ENCODE results near the gene ART1. TPM values are rescaled to one million over a fixed set of nuclear protein-coding genes. Genes with fewer than 3 reads are reported as not detected.

Gene ART1
- total and polyA plus RNA-seq, 2 donors (not counting 1 experiment from before 2014, with no cell fraction given): not detected

GRCh38 chr11:3703383-3703782 lies 58.5 kb downstream of the ART1 start:
- DNase-seq: no peak
- H3K9me3 ChIP-seq (ENCODE audit: control extremely low read depth in 1 of 3, control insufficient read depth in 2 of 3, insufficient read depth in 1 of 3, low read length in 2 of 3): no peaks in the 10 kb centered on the region
- ATAC-seq (ENCODE audit: low read depth): no peak
- intact Hi-C loops (cut with micrococcal nuclease): no loop called here
- no peaks in the 10 kb centered on the region for H3K4me1 ChIP-seq (ENCODE audit: control insufficient read depth in 2 of 2, insufficient read depth in 2 of 2, low read length in 2 of 2)
- no peaks in the 10 kb centered on the region for H3K79me2 ChIP-seq (ENCODE audit: control insufficient read depth, insufficient read depth, low read length)
- POLR2A ChIA-PET: no interaction called here
- Mint-ChIP-seq H3K27ac (no peak overlapping the region), H3K4me3 (no peak overlapping the region), H3K27me3 (no peaks in the 10 kb centered on the region), H3K9me3 (ENCODE audit: insufficient read depth) (no peaks in the 10 kb centered on the region), H3K4me1 (no peaks in the 10 kb centered on the region)
- no peak overlapping the region for H3K27ac ChIP-seq (ENCODE audit: low read length in 2 of 2)
- H3K36me3 ChIP-seq (replicated peaks in 1 of 2; ENCODE audit: control extremely low read depth in 1 of 2, control insufficient read depth in 1 of 2, extremely low read depth in 1 of 2, insufficient read depth in 2 of 2, low read length in 1 of 2): peaks cover 0 to 78% of the 10 kb centered on the region in 2 experiments
- WGBS (ENCODE audit: insufficient coverage): 100% methylated on average over 2 of the region's 3 CpGs
- no peak for TF ChIP-seq EZH2 (IDR thresholded peaks at IDR 0.05; ENCODE audit: borderline replicate concordance, insufficient read depth, low read depth, low read length, poor library complexity, severe bottlenecking)
- no peak for TF ChIP-seq CTCF (IDR thresholded peaks at IDR 0.05)
- CTCF ChIA-PET: no interaction called here
- H4K20me1 ChIP-seq (ENCODE audit: control insufficient read depth, insufficient read depth, low read length, poor library complexity, severe bottlenecking): no peaks in the 10 kb centered on the region
- H3K9ac ChIP-seq (ENCODE audit: low read length): no peak overlapping the region
- H3K4me3 ChIP-seq (ENCODE audit: control extremely low read depth in 1 of 5, extremely low read depth in 1 of 5, insufficient read depth in 1 of 5, low read depth in 2 of 5, low read length in 4 of 5): no peak overlapping the region
- no peak overlapping the region for H3K4me2 ChIP-seq (replicated peaks; ENCODE audit: low read depth, low read length, poor library complexity, severe bottlenecking)
- no peaks in the 10 kb centered on the region for H3K27me3 ChIP-seq (replicated peaks in 1 of 4; ENCODE audit: control extremely low read depth in 1 of 4, control insufficient read depth in 3 of 4, insufficient read depth in 4 of 4, low read length in 3 of 4)
- no peak overlapping the region for H2AFZ ChIP-seq (ENCODE audit: insufficient read depth, low read depth, low read length, poor library complexity, severe bottlenecking)

DNA sequence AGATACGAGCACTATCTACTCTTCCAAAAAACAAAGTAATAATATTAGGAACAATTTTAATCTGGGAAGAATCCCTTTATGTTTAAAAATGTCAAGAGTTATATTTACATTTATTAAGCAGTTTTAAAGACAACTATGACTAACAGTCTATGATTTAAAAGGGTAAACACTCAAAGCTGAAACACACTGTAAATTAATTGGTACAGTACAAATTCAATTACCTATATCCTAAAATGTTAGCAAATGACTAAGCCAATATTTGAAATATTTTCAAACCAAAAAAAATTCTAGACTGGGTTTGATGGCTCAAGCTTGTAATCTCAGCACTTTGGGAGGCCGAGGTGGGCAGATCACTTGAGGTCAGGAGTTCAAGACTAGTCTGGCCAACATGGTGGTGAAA lies 62.2 kb downstream of the ART1 start:
- no peaks in the 10 kb centered on the region for H4K20me1 ChIP-seq (ENCODE audit: control insufficient read depth, insufficient read depth, low read length, poor library complexity, severe bottlenecking)
- no peak for ATAC-seq (ENCODE audit: low read depth)
- H3K27me3 Mint-ChIP-seq: no peaks in the 10 kb centered on the region
- H3K4me3 ChIP-seq (ENCODE audit: control extremely low read depth in 1 of 5, extremely low read depth in 1 of 5, insufficient read depth in 1 of 5, low read depth in 2 of 5, low read length in 4 of 5): no peak overlapping the region
- POLR2A ChIA-PET: no interaction called here
- no peaks in the 10 kb centered on the region for H3K9me3 ChIP-seq (ENCODE audit: control extremely low read depth in 1 of 3, control insufficient read depth in 2 of 3, insufficient read depth in 1 of 3, low read length in 2 of 3)
- peaks cover 0 to 75% of the 10 kb centered on the region in 2 experiments for H3K36me3 ChIP-seq (replicated peaks in 1 of 2; ENCODE audit: control extremely low read depth in 1 of 2, control insufficient read depth in 1 of 2, extremely low read depth in 1 of 2, insufficient read depth in 2 of 2, low read length in 1 of 2)
- intact Hi-C loops (cut with micrococcal nuclease): no loop called here
- WGBS (ENCODE audit: insufficient coverage): no CpG with 5 or more reads among the region's 2 CpGs
- no peak overlapping the region for H2AFZ ChIP-seq (ENCODE audit: insufficient read depth, low read depth, low read length, poor library complexity, severe bottlenecking)
- no peak overlapping the region for H3K4me2 ChIP-seq (replicated peaks; ENCODE audit: low read depth, low read length, poor library complexity, severe bottlenecking)
- TF ChIP-seq EZH2 (IDR thresholded peaks at IDR 0.05; ENCODE audit: borderline replicate concordance, insufficient read depth, low read depth, low read length, poor library complexity, severe bottlenecking) (no peak), CTCF (IDR thresholded peaks at IDR 0.05) (no peak)
- no peaks in the 10 kb centered on the region for H3K9me3 Mint-ChIP-seq (ENCODE audit: insufficient read depth)
- H3K4me1 ChIP-seq (ENCODE audit: control insufficient read depth in 2 of 2, insufficient read depth in 2 of 2, low read length in 2 of 2): no peaks in the 10 kb centered on the region
- no peaks in the 10 kb centered on the region for H3K79me2 ChIP-seq (ENCODE audit: control insufficient read depth, insufficient read depth, low read length)
- CTCF ChIA-PET: no interaction called here
- H3K27ac ChIP-seq (ENCODE audit: low read length in 2 of 2): no peak overlapping the region
- no peak overlapping the region for H3K9ac ChIP-seq (ENCODE audit: low read length)
- DNase-seq: no peak
- no peak overlapping the region for H3K27ac Mint-ChIP-seq
- H3K27me3 ChIP-seq (replicated peaks in 1 of 4; ENCODE audit: control extremely low read depth in 1 of 4, control insufficient read depth in 3 of 4, insufficient read depth in 4 of 4, low read length in 3 of 4): no peaks in the 10 kb centered on the region
- H3K4me1 Mint-ChIP-seq: no peaks in the 10 kb centered on the region
- no peak overlapping the region for H3K4me3 Mint-ChIP-seq

Data from B cell (primary cell).